Measurements from ENCODE around the gene USB1. TPM values are rescaled to one million over a fixed set of nuclear protein-coding genes. Genes with fewer than 3 reads are reported as not detected.

USB1 gene
- total RNA-seq, 1 experiment from 2014 or later = 106 TPM

DNA sequence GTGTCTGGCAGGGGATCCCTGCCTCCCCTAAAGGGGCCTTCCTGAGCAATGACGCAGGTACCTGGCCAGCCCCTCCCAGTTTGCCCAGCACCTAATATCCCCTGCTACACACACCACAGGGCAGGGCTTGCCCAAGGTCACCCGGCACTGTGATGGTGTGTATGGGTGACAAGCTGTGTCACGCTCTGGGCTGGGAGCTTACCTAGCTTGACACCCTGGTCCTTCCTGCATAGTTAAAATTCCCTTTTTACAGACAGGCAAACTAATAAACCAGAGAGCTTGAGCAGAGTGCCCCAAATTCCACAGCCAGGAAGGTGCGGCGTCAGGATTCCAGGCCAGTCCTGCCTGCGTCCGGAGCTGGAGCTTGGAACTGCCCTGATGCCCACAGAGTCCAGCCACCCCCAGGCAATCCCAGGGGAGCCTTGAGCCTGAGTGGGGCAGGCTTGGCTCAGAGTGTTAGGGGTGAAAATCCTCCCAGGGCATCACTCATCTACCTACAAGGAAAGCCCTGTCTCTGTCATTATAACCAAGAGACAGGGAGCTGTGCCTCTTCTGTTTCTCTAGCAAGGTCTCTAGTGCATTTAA is 42.5 kb downstream of the USB1 start:
- intact Hi-C loops (cut with micrococcal nuclease; ENCODE audit: unreplicated experiment) = no loop called here
- CTCF ChIA-PET = no interaction called here
- no peaks in the 10 kb centered on the region for H3K36me3 ChIP-seq (ENCODE audit: insufficient read depth, low read length, poor library complexity, severe bottlenecking)
- no peaks in the 10 kb centered on the region for H3K27me3 ChIP-seq (replicated peaks; ENCODE audit: insufficient read depth, low read depth, low read length, poor library complexity)
- no peak overlapping the region for H3K4me3 ChIP-seq (ENCODE audit: low read depth, low read length, poor library complexity, severe bottlenecking)
- TF ChIP-seq, protein P1, sequence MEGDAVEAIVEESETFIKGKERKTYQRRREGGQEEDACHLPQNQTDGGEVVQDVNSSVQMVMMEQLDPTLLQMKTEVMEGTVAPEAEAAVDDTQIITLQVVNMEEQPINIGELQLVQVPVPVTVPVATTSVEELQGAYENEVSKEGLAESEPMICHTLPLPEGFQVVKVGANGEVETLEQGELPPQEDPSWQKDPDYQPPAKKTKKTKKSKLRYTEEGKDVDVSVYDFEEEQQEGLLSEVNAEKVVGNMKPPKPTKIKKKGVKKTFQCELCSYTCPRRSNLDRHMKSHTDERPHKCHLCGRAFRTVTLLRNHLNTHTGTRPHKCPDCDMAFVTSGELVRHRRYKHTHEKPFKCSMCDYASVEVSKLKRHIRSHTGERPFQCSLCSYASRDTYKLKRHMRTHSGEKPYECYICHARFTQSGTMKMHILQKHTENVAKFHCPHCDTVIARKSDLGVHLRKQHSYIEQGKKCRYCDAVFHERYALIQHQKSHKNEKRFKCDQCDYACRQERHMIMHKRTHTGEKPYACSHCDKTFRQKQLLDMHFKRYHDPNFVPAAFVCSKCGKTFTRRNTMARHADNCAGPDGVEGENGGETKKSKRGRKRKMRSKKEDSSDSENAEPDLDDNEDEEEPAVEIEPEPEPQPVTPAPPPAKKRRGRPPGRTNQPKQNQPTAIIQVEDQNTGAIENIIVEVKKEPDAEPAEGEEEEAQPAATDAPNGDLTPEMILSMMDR (conservative IDR thresholded peaks at IDR 0.05; ENCODE audit: low read depth, low read length) = no peak
- no peak for TF ChIP-seq EZH2 (IDR thresholded peaks at IDR 0.05; ENCODE audit: borderline replicate concordance, low read depth, low read length, poor library complexity, severe bottlenecking)
- no peak overlapping the region for H3K27ac ChIP-seq (ENCODE audit: low read depth, low read length, poor library complexity, severe bottlenecking)
- no peaks in the 10 kb centered on the region for H3K9me3 ChIP-seq (ENCODE audit: low read depth, low read length, poor library complexity, severe bottlenecking)
- H3K4me1 ChIP-seq (ENCODE audit: insufficient read depth, low read length, poor library complexity, severe bottlenecking) = no peaks in the 10 kb centered on the region
- BruUV-seq (replicated peaks) = no TSS peak
- POLR2A ChIA-PET (ENCODE audit: low non-redundant PET) = no interaction called here
- no peak for DNase-seq (ENCODE audit: low spot score)

DNA sequence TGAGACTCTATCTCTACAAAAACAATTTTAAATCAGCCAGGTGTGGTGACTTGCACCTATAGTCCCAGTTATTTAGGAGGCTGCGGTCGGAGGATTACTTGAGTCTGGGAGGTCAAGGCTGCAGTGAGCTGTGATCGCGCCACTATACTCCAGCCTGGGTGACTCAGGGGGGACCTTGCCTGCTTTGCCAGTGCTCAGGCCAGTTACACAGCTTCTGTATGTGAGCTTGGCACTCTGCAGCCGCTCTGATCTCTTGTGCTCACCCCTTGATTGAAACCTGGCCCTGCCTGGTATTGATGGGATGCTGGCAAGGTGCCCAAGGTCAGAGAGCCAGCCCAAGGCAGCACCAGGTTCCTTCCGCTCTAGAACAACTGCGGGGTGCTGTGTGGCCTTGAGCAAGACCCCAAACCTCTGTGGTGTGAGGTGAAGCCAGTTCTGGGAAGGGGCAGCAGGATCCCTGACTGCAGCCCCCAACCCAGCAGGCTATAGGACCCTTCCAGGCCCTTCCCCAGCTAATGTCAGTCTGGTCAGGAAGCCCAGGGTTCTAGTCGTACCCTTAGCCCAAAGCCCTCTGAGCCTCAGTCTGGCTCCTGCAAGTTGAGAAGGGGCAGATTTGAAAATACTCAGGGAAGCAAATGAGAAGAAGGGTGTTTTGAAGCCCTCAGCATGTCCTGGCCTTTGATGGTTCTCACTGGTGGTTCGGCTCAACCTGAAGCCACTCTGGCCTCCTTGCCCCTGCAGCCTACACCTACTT is 43.2 kb downstream of the USB1 start:
- ChIA-PET CTCF (no interaction called here), POLR2A (ENCODE audit: low non-redundant PET) (no interaction called here)
- no peak for TF ChIP-seq EZH2 (IDR thresholded peaks at IDR 0.05; ENCODE audit: borderline replicate concordance, low read depth, low read length, poor library complexity, severe bottlenecking)
- TF ChIP-seq, protein P1 (conservative IDR thresholded peaks at IDR 0.05; ENCODE audit: low read depth, low read length) = no peak
- BruUV-seq (replicated peaks) = no TSS peak
- H3K36me3 ChIP-seq (ENCODE audit: insufficient read depth, low read length, poor library complexity, severe bottlenecking) = no peaks in the 10 kb centered on the region
- intact Hi-C loops (cut with micrococcal nuclease; ENCODE audit: unreplicated experiment) = no loop called here
- H3K4me1 ChIP-seq (ENCODE audit: insufficient read depth, low read length, poor library complexity, severe bottlenecking) = no peaks in the 10 kb centered on the region
- H3K27ac ChIP-seq (ENCODE audit: low read depth, low read length, poor library complexity, severe bottlenecking) = no peak overlapping the region
- DNase-seq (ENCODE audit: low spot score) = no peak
- H3K27me3 ChIP-seq (replicated peaks; ENCODE audit: insufficient read depth, low read depth, low read length, poor library complexity) = no peaks in the 10 kb centered on the region
- no peaks in the 10 kb centered on the region for H3K9me3 ChIP-seq (ENCODE audit: low read depth, low read length, poor library complexity, severe bottlenecking)
- no peak overlapping the region for H3K4me3 ChIP-seq (ENCODE audit: low read depth, low read length, poor library complexity, severe bottlenecking)

DNA sequence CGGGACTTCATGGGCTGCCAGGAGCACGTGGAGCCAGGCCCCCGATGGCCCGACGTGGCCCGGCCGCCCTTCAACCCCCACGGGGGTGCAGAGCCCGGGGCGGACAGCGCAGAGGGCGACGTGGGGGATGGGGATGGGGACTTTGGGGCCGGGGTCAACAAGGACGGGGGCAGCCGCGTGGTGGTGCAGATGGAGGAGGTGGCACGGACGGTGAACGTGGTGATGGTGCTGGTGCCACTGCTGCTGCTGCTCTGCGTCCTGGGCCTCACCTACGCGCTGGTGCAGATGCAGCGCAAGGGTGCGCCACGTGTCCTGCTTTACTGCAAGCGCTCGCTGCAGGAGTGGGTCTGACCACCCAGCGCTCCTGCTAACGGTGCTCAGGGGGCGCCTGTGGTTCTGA is 43.9 kb downstream of the USB1 start:
- H3K4me3 ChIP-seq (ENCODE audit: low read depth, low read length, poor library complexity, severe bottlenecking) = no peak overlapping the region
- no peak for DNase-seq (ENCODE audit: low spot score)
- no peaks in the 10 kb centered on the region for H3K36me3 ChIP-seq (ENCODE audit: insufficient read depth, low read length, poor library complexity, severe bottlenecking)
- no peaks in the 10 kb centered on the region for H3K9me3 ChIP-seq (ENCODE audit: low read depth, low read length, poor library complexity, severe bottlenecking)
- ChIA-PET POLR2A (ENCODE audit: low non-redundant PET) (no interaction called here), CTCF (no interaction called here)
- no peak for TF ChIP-seq EZH2 (IDR thresholded peaks at IDR 0.05; ENCODE audit: borderline replicate concordance, low read depth, low read length, poor library complexity, severe bottlenecking)
- TF ChIP-seq, protein P1 (conservative IDR thresholded peaks at IDR 0.05; ENCODE audit: low read depth, low read length) = no peak
- H3K27me3 ChIP-seq (replicated peaks; ENCODE audit: insufficient read depth, low read depth, low read length, poor library complexity) = no peaks in the 10 kb centered on the region
- no TSS peak for BruUV-seq (replicated peaks)
- no peak overlapping the region for H3K27ac ChIP-seq (ENCODE audit: low read depth, low read length, poor library complexity, severe bottlenecking)
- intact Hi-C loops (cut with micrococcal nuclease; ENCODE audit: unreplicated experiment) = no loop called here
- no peaks in the 10 kb centered on the region for H3K4me1 ChIP-seq (ENCODE audit: insufficient read depth, low read length, poor library complexity, severe bottlenecking)
